Peyer's patch (tissue), 4 donors: ENCODE measurements around the gene L3MBTL4. TPM values are rescaled to one million over a fixed set of nuclear protein-coding genes. Genes with fewer than 3 reads are reported as not detected.
"Not testable (repeated sequence)": the region's sequence is repeated elsewhere in the genome, so short reads cannot be mapped to it uniquely, and the experiment has no call there.

Experiments
- DNase-seq, 3 donors: peaks; one replicate each; pipeline ENCODE4 v3.0.0-alpha.2; 2017 to 2019
- H3K27ac ChIP-seq, 4 donors: fragments of 200-600 bp; sonication (generic); one replicate each; pipeline ENCODE4 v1.5.1; 2016 to 2019
- H3K27me3 ChIP-seq, 2 donors: fragments of 200-600 bp; sonication (generic); one replicate each; pipeline ENCODE4 v1.5.1; 2019
- H3K36me3 ChIP-seq, 3 donors: fragments of 200-600 bp; sonication (generic); one replicate each; pipeline ENCODE4 v1.5.1; 2016 to 2019
- H3K4me1 ChIP-seq, 4 donors: fragments of 200-600 bp; sonication (generic); one replicate each; pipeline ENCODE4 v1.5.1; 2016 to 2019
- H3K4me3 ChIP-seq, 4 donors: fragments of 200-600 bp; sonication (generic); 1 replicate in 3 of 4; 2 replicates in 1 of 4; pipeline ENCODE4 v1.5.1; 2016 to 2019; ENCODE audit warnings: mild to moderate bottlenecking in 1 of 4
- H3K9me3 ChIP-seq, 4 donors: fragments of 200-600 bp; sonication (generic); one replicate each; pipeline ENCODE4 v1.5.1; 2016 to 2019; ENCODE audit warnings: mild to moderate bottlenecking in 1 of 4
- POLR2A ChIP-seq, 2 donors: fragments of 450-650 bp; IDR thresholded peaks; one replicate each; pipeline ENCODE4 v1.5.1; 2017; ENCODE audit warnings: antibody characterized with exemption in 2 of 2, mild to moderate bottlenecking in 2 of 2, moderate library complexity in 2 of 2
- total RNA-seq, 4 donors: library from RNA; depleted of rRNA; stranded (reverse); fragments of >200 nt; gene quantifications; one replicate each; pipeline ENCODE4 v1.1.0, GENCODE V29; 2016
- TF ChIP-seq, protein P1 (sequence below), 6 experiments: fragments of 450-650 bp in 4 of 6; fragments of 200-600 bp in 2 of 6; sonication (generic) in 1 of 6; IDR thresholded peaks; one replicate each; pipeline ENCODE4 v1.5.1; 2017 to 2019; ENCODE audit warnings: antibody characterized with exemption in 6 of 6, mild to moderate bottlenecking in 3 of 6, moderate library complexity in 1 of 6

The L3MBTL4 gene
- total RNA-seq, 4 donors from 2014 or later, result 6.5 to 25.6 (median 13.7) TPM

- H3K27me3 ChIP-seq, result no peaks in the 10 kb centered on the region
- no peak for DNase-seq
Observed at GRCh38 chr18:6146307-6146661, 268.4 kb downstream of the L3MBTL4 start.

DNA sequence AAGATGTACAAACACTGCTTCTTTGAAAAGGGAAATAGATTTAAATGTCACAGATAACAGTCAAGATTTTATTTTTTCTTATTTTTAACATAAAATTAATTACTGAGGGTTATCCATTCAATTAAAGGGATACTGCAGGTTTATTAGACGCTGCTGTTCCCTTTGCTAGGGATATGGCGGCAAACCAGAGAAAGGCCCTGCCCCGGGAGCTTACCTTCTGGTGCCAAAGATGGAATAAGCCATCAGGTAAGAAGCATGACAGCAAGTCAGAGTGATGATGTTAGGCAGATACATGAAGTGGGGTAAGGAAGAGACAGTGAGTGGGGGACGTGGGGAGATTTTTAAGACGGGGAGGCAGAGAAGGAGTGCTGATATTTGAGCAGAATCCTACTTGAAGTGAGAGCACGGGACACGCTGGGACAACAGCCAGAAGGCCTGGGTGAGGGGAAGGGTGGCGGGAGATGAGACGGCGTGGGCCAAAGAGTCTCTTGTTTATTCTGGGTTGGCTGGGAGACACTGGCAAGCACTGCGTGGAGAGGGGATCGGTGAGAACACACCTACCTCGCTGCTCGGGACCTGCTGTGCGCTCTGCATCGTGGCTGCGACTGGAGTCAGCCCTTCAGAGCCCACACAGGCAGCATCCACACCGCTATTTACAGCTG, 268.9 kb downstream of the L3MBTL4 start:
- H3K4me1 ChIP-seq, result no peaks in the 10 kb centered on the region
- H3K27ac ChIP-seq, result no peak overlapping the region
- H3K9me3 ChIP-seq, result no peaks in the 10 kb centered on the region
- H3K27me3 ChIP-seq, result no peaks in the 10 kb centered on the region
- TF ChIP-seq, protein P1, sequence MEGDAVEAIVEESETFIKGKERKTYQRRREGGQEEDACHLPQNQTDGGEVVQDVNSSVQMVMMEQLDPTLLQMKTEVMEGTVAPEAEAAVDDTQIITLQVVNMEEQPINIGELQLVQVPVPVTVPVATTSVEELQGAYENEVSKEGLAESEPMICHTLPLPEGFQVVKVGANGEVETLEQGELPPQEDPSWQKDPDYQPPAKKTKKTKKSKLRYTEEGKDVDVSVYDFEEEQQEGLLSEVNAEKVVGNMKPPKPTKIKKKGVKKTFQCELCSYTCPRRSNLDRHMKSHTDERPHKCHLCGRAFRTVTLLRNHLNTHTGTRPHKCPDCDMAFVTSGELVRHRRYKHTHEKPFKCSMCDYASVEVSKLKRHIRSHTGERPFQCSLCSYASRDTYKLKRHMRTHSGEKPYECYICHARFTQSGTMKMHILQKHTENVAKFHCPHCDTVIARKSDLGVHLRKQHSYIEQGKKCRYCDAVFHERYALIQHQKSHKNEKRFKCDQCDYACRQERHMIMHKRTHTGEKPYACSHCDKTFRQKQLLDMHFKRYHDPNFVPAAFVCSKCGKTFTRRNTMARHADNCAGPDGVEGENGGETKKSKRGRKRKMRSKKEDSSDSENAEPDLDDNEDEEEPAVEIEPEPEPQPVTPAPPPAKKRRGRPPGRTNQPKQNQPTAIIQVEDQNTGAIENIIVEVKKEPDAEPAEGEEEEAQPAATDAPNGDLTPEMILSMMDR (IDR thresholded peaks at IDR 0.05), result no peak
- TF ChIP-seq POLR2A (IDR thresholded peaks at IDR 0.05), result no peak
- DNase-seq, result no peak
- H3K4me3 ChIP-seq, result no peak overlapping the region
- no peaks in the 10 kb centered on the region for H3K36me3 ChIP-seq

More at GRCh38 chr18:6146307-6146661, 268.4 kb downstream of the L3MBTL4 start:
- H3K4me3 ChIP-seq, result no peak overlapping the region
- no peaks in the 10 kb centered on the region for H3K9me3 ChIP-seq
- H3K36me3 ChIP-seq, result no peaks in the 10 kb centered on the region
- no peak for TF ChIP-seq POLR2A (IDR thresholded peaks at IDR 0.05)
- TF ChIP-seq, protein P1 (IDR thresholded peaks at IDR 0.05), result no peak
- no peak overlapping the region for H3K27ac ChIP-seq
- no peaks in the 10 kb centered on the region for H3K4me1 ChIP-seq

DNA sequence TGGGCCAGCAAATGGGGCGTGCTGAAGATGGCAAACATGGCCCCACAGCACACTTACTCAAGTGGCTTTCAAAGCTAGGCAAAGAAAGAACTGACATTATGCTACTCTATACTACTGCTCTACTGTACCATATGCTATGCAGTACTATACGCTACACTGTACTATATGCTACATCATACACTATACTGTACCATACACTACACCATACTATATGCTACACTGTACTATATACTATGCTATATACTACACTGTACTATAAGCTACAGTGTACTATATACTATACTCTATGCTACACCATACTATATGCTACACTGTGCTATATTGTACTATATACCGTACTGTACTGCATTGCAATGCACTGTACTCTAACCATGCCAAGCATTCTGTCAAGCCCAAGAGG, 275.7 kb downstream of the L3MBTL4 start:
- H3K36me3 ChIP-seq, result no peaks in the 10 kb centered on the region

GRCh38 chr18:6135901-6136300, 278.8 kb downstream of the L3MBTL4 start:
- not testable (repeated sequence) for DNase-seq, H3K36me3 ChIP-seq, H3K27me3 ChIP-seq, H3K4me3 ChIP-seq, H3K27ac ChIP-seq, H3K4me1 ChIP-seq, H3K9me3 ChIP-seq

More for the DNA sequence above, 275.7 kb downstream of the L3MBTL4 start:
- no peak for TF ChIP-seq POLR2A (IDR thresholded peaks at IDR 0.05)
- TF ChIP-seq, protein P1 (IDR thresholded peaks at IDR 0.05), result no peak
- Histone ChIP-seq H3K27me3 (no peaks in the 10 kb centered on the region), H3K4me3 (no peak overlapping the region), H3K9me3 (no peaks in the 10 kb centered on the region), H3K27ac (no peak overlapping the region), H3K4me1 (no peaks in the 10 kb centered on the region)
- no peak for DNase-seq

DNA sequence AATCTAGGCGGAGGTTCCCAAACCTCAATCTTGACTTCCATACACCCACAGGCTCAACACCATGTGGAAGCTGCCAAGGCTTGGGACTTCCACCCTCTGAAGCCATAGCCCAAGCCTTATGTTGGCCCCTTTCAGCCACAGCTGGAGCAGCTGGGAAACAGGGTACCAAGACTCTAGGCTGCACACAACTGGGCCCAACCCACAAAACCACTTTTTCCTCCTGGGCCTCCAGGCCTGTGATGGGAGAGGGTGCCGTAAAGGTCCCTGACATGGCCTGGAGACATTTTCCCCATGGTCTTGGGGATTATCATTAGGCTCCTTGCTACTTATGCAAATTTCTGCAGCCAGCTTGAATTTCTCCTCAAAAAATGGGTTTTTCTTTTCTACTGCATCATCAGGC, 279.7 kb downstream of the L3MBTL4 start:
- H3K27ac ChIP-seq, H3K9me3 ChIP-seq, H3K36me3 ChIP-seq, H3K4me1 ChIP-seq, H3K4me3 ChIP-seq, H3K27me3 ChIP-seq, DNase-seq: not testable (repeated sequence)

DNA sequence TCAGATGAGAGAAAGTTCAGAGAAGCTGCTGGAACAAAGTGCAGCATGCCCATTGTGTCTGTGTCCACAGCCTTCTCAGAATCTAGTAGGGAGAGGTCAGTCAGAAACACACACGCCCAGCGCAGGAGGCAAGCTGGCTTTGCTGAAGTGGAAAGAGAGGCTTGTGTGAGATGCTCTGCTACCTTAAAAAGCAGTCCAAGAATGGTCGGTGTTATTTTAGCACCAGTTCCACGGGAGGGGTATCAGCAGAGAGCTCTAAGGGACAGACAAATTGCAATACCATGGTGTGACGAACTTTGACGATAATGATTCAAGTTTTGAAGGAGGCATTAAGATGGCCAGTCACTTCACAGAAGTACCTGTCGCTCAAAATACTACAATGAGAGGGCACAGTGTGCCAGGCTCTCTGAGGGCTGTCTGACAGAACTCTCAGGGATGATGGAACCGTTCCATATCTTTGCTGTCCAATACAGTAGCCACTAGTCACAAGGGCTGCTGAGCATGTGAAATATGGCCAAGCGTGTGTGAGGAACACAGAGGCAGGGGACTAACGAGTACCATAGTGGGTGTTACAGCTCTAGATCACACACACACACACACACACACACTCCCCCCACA, 281.9 kb downstream of the L3MBTL4 start:
- DNase-seq, result no peak
- Histone ChIP-seq H3K9me3 (no peaks in the 10 kb centered on the region), H3K27me3 (no peaks in the 10 kb centered on the region), H3K36me3 (no peaks in the 10 kb centered on the region), H3K4me1 (no peaks in the 10 kb centered on the region), H3K27ac (no peak overlapping the region), H3K4me3 (no peak overlapping the region)
- TF ChIP-seq, protein P1 (IDR thresholded peaks at IDR 0.05), result no peak
- no peak for TF ChIP-seq POLR2A (IDR thresholded peaks at IDR 0.05)
